ENCODE measurements around the gene S100P.
"Not testable (repeated sequence)": the region's sequence is repeated elsewhere in the genome, so short reads cannot be mapped to it uniquely, and the experiment has no call there.

S100P gene

DNA sequence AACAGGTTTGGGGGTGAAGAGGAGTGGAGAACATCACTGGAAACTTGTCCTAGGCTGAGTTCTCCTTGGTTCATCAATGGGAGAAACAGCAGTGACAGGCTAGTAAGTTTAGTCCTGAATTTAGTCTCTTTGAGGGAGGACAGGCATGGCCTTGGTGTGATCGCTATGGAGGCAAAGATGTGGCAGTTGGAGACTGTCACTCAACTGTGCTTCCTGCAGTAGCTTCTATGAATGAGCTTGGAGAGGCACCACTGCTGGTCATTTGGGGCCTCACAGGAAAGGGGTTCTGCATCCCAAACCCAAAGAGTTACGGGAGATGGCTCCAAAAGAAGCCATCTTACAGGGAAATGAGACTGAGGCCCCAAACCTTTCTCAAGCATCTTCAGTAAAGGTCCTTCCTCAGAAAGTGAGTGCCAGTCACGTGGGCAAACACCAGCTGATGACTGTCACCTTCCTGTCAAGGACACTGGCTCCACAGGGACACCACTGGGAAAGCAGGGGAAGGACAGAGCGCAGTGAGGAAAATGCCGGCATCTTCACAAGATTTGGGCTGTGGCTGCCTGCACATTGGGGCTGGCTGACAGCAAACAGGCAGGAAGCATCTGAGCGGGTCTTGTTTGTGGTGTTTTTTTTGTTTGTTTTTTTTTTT is 46.0 kb upstream of the S100P start:
- H2BK15ac ChIP-seq (ENCODE audit: low read depth, poor library complexity, severe bottlenecking), result no peak overlapping the region
- H3K14ac ChIP-seq (ENCODE audit: low read length in 2 of 2), result no peak overlapping the region
- H2AK5ac ChIP-seq (ENCODE audit: low read length, severe bottlenecking), result no peak overlapping the region
- WGBS, result 76% methylated on average over 6 of the region's 6 CpGs
- H2AFZ ChIP-seq (ENCODE audit: low read depth, low read length), result no peak overlapping the region
- no peak overlapping the region for H4K91ac ChIP-seq (ENCODE audit: low read length)
- no peak overlapping the region for H3K4me2 ChIP-seq (ENCODE audit: low read length, poor library complexity, severe bottlenecking)
- peaks cover 5% of the 10 kb centered on the region for H3K4me1 ChIP-seq (ENCODE audit: control insufficient read depth, insufficient read depth, low read depth, low read length)
- H3K27me3 ChIP-seq (ENCODE audit: control insufficient read depth in 1 of 2, insufficient read depth in 1 of 2, low read length in 2 of 2), result no peaks in the 10 kb centered on the region
- no peak overlapping the region for H4K8ac ChIP-seq (ENCODE audit: low read length)
- no peak overlapping the region for H2BK5ac ChIP-seq (ENCODE audit: low read depth, low read length, poor library complexity, severe bottlenecking)
- DNase-seq, result no peak
- H3K9me3 ChIP-seq (ENCODE audit: control insufficient read depth, low read length), result no peaks in the 10 kb centered on the region
- H3K18ac ChIP-seq (ENCODE audit: low read depth in 1 of 2, low read length in 2 of 2), result no peak overlapping the region
- H3K4me3 ChIP-seq (ENCODE audit: insufficient read depth in 1 of 2, low read depth in 1 of 2, low read length in 2 of 2), result no peak overlapping the region
- no peak overlapping the region for H2BK12ac ChIP-seq (ENCODE audit: low read length in 2 of 2)
- peaks cover 8% of the 10 kb centered on the region for H3K79me1 ChIP-seq (replicated peaks; ENCODE audit: low read length, poor library complexity, severe bottlenecking)
- H3K4ac ChIP-seq (ENCODE audit: low read depth in 1 of 2, low read length in 2 of 2), result no peak overlapping the region
- H3K36me3 ChIP-seq (ENCODE audit: control insufficient read depth in 1 of 2, insufficient read depth in 2 of 2, low read depth in 1 of 2, low read length in 2 of 2), result peaks cover 8 to 9% of the 10 kb centered on the region in 2 experiments
- no peak overlapping the region for H3K27ac ChIP-seq (ENCODE audit: low read length, poor library complexity, severe bottlenecking)
- H3K23ac ChIP-seq (ENCODE audit: low read length in 2 of 2), result no peak overlapping the region
- H3K9ac ChIP-seq (ENCODE audit: low read length), result no peak overlapping the region
- H2BK120ac ChIP-seq (ENCODE audit: low read depth, low read length), result no peak overlapping the region

DNA sequence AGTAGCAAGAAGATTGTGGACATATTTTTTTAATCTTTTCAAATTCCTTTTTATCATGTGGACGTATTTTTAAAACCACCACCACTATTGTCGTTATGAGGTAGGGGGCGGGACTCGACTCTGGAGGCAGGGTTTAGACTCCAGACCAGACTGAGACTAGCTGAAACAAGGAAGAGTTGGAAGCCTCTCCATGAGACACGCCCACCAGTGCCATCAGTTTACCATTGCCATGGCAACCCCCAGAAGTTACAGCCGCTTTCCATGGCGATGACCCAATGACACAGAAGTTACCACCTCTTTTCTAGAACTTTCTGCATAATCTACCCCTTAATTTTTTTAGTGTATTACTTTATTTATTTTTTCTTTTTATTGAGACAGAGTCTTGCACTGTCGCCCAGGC is 44.5 kb upstream of the S100P start:
- no peak overlapping the region for H3K23ac ChIP-seq (ENCODE audit: low read length in 2 of 2)
- H2AFZ ChIP-seq (ENCODE audit: low read depth, low read length), result no peak overlapping the region
- no peaks in the 10 kb centered on the region for H3K4me1 ChIP-seq (ENCODE audit: control insufficient read depth, insufficient read depth, low read depth, low read length)
- H2BK15ac ChIP-seq (ENCODE audit: low read depth, poor library complexity, severe bottlenecking), result no peak overlapping the region
- no peak overlapping the region for H2AK5ac ChIP-seq (ENCODE audit: low read length, severe bottlenecking)
- no peak overlapping the region for H3K4ac ChIP-seq (ENCODE audit: low read depth in 1 of 2, low read length in 2 of 2)
- no peak overlapping the region for H2BK5ac ChIP-seq (ENCODE audit: low read depth, low read length, poor library complexity, severe bottlenecking)
- H3K4me2 ChIP-seq (ENCODE audit: low read length, poor library complexity, severe bottlenecking), result no peak overlapping the region
- H3K4me3 ChIP-seq (ENCODE audit: insufficient read depth in 1 of 2, low read depth in 1 of 2, low read length in 2 of 2), result no peak overlapping the region
- no peak for DNase-seq
- H4K8ac ChIP-seq (ENCODE audit: low read length), result no peak overlapping the region
- no peaks in the 10 kb centered on the region for H3K36me3 ChIP-seq (ENCODE audit: control insufficient read depth in 1 of 2, insufficient read depth in 2 of 2, low read depth in 1 of 2, low read length in 2 of 2)
- H3K79me1 ChIP-seq (replicated peaks; ENCODE audit: low read length, poor library complexity, severe bottlenecking), result peaks cover 3% of the 10 kb centered on the region
- no peak overlapping the region for H3K9ac ChIP-seq (ENCODE audit: low read length)
- no peak overlapping the region for H4K91ac ChIP-seq (ENCODE audit: low read length)
- H3K18ac ChIP-seq (ENCODE audit: low read depth in 1 of 2, low read length in 2 of 2), result no peak overlapping the region
- H2BK120ac ChIP-seq (ENCODE audit: low read depth, low read length), result no peak overlapping the region
- H2BK12ac ChIP-seq (ENCODE audit: low read length in 2 of 2), result no peak overlapping the region
- H3K14ac ChIP-seq (ENCODE audit: low read length in 2 of 2), result no peak overlapping the region
- 88% methylated on average over 8 of the region's 8 CpGs for WGBS
- H3K27ac ChIP-seq (ENCODE audit: low read length, poor library complexity, severe bottlenecking), result no peak overlapping the region
- no peaks in the 10 kb centered on the region for H3K9me3 ChIP-seq (ENCODE audit: control insufficient read depth, low read length)
- no peaks in the 10 kb centered on the region for H3K27me3 ChIP-seq (ENCODE audit: control insufficient read depth in 1 of 2, insufficient read depth in 1 of 2, low read length in 2 of 2)

DNA sequence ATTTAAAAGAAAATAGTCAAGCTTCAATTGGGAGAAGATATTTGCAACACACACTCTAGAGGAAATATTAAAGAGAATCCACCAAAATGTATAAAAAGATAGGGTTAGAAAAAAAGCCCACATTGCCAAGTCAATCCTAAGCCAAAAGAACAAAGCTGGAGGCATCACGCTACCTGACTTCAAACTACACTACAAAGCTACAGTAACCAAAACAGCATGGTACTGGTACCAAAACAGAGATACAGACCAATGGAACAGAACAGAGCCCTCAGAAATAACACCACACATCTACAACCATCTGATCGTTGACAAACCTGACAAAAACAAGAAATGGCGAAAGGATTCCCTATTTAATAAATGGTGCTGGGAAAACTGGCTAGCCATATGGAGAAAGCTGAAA is 39.5 kb upstream of the S100P start:
- not testable (repeated sequence) for H2BK15ac ChIP-seq (ENCODE audit: low read depth, poor library complexity, severe bottlenecking); H3K79me1 ChIP-seq (replicated peaks; ENCODE audit: low read length, poor library complexity, severe bottlenecking); H2BK12ac ChIP-seq (ENCODE audit: low read length in 2 of 2); H3K4ac ChIP-seq (ENCODE audit: low read depth in 1 of 2, low read length in 2 of 2); H3K27ac ChIP-seq (ENCODE audit: low read length, poor library complexity, severe bottlenecking); DNase-seq; H3K18ac ChIP-seq (ENCODE audit: low read depth in 1 of 2, low read length in 2 of 2); H3K9me3 ChIP-seq (ENCODE audit: control insufficient read depth, low read length); H3K4me3 ChIP-seq (ENCODE audit: insufficient read depth in 1 of 2, low read depth in 1 of 2, low read length in 2 of 2); H3K23ac ChIP-seq (ENCODE audit: low read length in 2 of 2); H3K14ac ChIP-seq (ENCODE audit: low read length in 2 of 2); H3K9ac ChIP-seq (ENCODE audit: low read length); H2AFZ ChIP-seq (ENCODE audit: low read depth, low read length); H2BK120ac ChIP-seq (ENCODE audit: low read depth, low read length); H2AK5ac ChIP-seq (ENCODE audit: low read length, severe bottlenecking); H2BK5ac ChIP-seq (ENCODE audit: low read depth, low read length, poor library complexity, severe bottlenecking); H4K8ac ChIP-seq (ENCODE audit: low read length); H3K27me3 ChIP-seq (ENCODE audit: control insufficient read depth in 1 of 2, insufficient read depth in 1 of 2, low read length in 2 of 2); H3K4me1 ChIP-seq (ENCODE audit: control insufficient read depth, insufficient read depth, low read depth, low read length); H3K36me3 ChIP-seq (ENCODE audit: control insufficient read depth in 1 of 2, insufficient read depth in 2 of 2, low read depth in 1 of 2, low read length in 2 of 2); H4K91ac ChIP-seq (ENCODE audit: low read length); H3K4me2 ChIP-seq (ENCODE audit: low read length, poor library complexity, severe bottlenecking)
- WGBS, result 100% methylated on average over 1 of the region's 3 CpGs

DNA sequence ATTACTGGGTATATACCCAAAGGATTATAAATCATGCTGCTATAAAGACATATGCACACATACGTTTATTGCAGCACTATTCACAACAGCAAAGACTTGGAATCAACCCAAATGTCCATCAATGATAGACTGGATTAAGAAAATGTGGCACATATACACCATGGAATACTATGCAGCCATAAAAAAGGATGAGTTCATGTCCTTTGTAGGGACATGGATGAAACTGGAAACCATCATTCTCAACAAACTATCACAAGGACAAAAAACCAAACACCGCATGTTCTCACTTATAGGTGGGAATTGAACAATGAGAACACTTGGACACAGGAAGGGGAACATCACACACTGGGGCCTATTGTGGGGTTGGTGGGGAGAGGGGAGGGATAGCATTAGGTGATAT is 38.4 kb upstream of the S100P start:
- no CpG with 5 or more reads among the region's 2 CpGs for WGBS
- DNase-seq; H3K36me3 ChIP-seq (ENCODE audit: control insufficient read depth in 1 of 2, insufficient read depth in 2 of 2, low read depth in 1 of 2, low read length in 2 of 2): not testable (repeated sequence)

More for the DNA sequence above, 38.4 kb upstream of the S100P start:
- not testable (repeated sequence) for H3K79me1 ChIP-seq (replicated peaks; ENCODE audit: low read length, poor library complexity, severe bottlenecking); H2BK12ac ChIP-seq (ENCODE audit: low read length in 2 of 2); H3K4me3 ChIP-seq (ENCODE audit: insufficient read depth in 1 of 2, low read depth in 1 of 2, low read length in 2 of 2); H3K27ac ChIP-seq (ENCODE audit: low read length, poor library complexity, severe bottlenecking); H2BK120ac ChIP-seq (ENCODE audit: low read depth, low read length); H2BK5ac ChIP-seq (ENCODE audit: low read depth, low read length, poor library complexity, severe bottlenecking); H3K27me3 ChIP-seq (ENCODE audit: control insufficient read depth in 1 of 2, insufficient read depth in 1 of 2, low read length in 2 of 2); H3K4ac ChIP-seq (ENCODE audit: low read depth in 1 of 2, low read length in 2 of 2); H3K4me1 ChIP-seq (ENCODE audit: control insufficient read depth, insufficient read depth, low read depth, low read length); H2AFZ ChIP-seq (ENCODE audit: low read depth, low read length); H2BK15ac ChIP-seq (ENCODE audit: low read depth, poor library complexity, severe bottlenecking); H3K4me2 ChIP-seq (ENCODE audit: low read length, poor library complexity, severe bottlenecking); H3K9ac ChIP-seq (ENCODE audit: low read length); H3K23ac ChIP-seq (ENCODE audit: low read length in 2 of 2); H4K91ac ChIP-seq (ENCODE audit: low read length); H3K14ac ChIP-seq (ENCODE audit: low read length in 2 of 2); H2AK5ac ChIP-seq (ENCODE audit: low read length, severe bottlenecking); H3K18ac ChIP-seq (ENCODE audit: low read depth in 1 of 2, low read length in 2 of 2); H3K9me3 ChIP-seq (ENCODE audit: control insufficient read depth, low read length); H4K8ac ChIP-seq (ENCODE audit: low read length)
